GM18870 (cell line): Measurements from ENCODE around the gene PIP4K2C.
"Not testable (repeated sequence)": the region's sequence is repeated elsewhere in the genome, so short reads cannot be mapped to it uniquely, and the experiment has no call there.

Experiments
- ATAC-seq: cut with Tn5 transposase; IDR thresholded peaks from one replicate; pipeline ENCODE4 v1.9.1; 2021; ENCODE audit warnings: moderate library complexity; ENCODE audit not compliant: unreplicated experiment

PIP4K2C gene

DNA sequence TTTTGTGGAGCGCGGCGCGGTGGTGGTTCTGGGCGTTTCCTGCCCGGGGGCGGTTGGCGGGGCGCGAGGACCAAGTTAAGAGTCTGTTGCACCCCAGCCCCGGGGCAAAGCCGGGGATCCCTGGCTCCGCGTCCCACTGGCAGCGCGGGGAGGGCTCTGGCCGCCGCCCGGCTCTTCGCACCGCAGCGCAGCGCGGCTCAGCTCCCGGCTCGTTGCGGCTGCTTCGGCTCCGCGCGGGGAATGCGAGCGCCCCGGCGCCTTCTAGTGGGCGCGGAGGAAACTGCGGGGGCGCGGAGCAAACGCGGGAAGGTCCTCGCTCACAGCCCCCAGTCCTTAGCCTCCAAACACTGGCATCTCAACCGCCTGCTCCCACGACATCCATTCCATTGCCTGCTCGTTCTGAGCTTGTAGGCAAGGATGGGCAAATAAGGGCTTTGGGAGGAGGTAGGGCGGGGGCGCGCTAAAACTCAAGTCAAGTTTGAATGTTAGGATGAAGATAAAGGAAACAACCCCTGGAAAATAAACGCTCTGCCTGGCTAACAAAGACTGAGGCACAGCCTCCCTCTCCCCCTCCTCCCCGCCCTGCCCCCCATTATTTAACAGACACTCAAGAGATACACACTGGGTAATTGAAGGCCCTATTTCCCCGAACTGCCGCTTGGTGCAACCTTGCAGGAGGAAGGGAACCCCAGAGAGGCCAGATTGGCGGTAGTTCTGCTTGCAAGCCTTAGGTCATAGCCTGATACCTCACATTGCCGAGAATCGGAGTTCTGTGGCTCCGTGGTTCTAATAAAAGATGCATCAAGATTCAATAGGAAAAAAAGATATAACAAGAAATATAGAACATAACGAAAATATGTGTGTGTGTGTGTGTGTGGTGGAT lies 42.2 kb downstream of the PIP4K2C start, which contains the start of gene B4GALNT1:
Gene B4GALNT1, minus strand, starts transcription at position 244 of the 883 bp plus-strand sequence. CDS start 1,069 bp downstream, outside the sequence.
- no peak for ATAC-seq

DNA sequence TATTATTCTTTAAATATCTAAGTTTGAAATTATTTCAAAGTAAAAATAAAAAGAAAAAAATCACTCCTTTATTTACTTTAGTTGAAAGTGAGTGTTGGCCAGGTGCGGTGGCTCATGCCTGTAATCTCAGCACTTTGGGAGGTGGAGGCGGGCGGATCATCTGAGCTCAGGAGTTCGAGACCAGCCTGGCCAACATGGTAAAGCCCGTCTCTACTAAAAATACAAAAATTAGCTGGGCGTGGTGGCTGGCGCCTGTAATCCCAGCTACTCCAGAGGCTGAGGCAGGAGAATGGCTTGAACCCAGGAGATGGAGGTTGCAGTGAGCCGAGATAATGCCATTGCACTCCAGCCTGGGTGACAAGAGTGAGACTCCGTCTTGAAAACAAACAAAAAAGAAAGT lies 45.7 kb downstream of the PIP4K2C start:
- not testable (repeated sequence) for ATAC-seq

DNA sequence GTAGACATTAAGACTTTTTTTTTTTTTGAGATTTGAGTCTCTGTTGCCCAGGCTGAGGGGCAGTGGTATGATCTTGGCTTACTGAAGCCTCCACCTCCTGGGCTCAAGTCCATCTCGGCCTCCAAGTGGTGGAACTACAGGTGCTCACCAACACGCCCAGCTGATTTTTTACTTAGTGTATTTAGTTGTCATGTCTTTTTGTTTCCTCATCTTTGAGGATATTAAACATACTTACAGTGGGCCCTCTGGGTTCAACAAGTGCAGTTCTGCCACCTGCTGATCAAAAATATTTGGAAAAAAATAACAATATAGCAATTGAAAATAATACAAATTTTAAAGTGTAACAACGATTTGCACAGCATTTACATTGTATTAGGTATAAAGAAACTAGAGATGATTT lies 46.4 kb downstream of the PIP4K2C start:
- no peak for ATAC-seq

DNA sequence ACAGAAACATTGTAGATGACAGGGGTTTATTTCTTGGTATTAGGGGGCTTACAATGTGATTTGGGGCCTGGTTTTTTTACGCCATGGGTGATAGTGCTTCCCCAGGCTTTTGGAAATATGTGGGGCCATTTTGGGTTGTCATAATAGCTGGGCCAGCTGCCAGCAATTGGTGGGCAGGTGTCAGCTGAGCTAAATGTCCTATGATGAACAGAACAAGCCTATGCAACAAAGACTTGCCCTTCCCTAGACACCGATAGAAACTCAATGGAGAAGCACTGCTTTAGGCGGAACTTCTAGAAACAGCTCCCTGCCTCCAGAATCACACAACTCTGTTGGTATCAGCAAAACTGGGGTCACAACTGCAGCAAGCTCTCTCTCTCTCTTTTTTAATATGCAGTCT lies 47.1 kb downstream of the PIP4K2C start:
- ATAC-seq = no peak

DNA sequence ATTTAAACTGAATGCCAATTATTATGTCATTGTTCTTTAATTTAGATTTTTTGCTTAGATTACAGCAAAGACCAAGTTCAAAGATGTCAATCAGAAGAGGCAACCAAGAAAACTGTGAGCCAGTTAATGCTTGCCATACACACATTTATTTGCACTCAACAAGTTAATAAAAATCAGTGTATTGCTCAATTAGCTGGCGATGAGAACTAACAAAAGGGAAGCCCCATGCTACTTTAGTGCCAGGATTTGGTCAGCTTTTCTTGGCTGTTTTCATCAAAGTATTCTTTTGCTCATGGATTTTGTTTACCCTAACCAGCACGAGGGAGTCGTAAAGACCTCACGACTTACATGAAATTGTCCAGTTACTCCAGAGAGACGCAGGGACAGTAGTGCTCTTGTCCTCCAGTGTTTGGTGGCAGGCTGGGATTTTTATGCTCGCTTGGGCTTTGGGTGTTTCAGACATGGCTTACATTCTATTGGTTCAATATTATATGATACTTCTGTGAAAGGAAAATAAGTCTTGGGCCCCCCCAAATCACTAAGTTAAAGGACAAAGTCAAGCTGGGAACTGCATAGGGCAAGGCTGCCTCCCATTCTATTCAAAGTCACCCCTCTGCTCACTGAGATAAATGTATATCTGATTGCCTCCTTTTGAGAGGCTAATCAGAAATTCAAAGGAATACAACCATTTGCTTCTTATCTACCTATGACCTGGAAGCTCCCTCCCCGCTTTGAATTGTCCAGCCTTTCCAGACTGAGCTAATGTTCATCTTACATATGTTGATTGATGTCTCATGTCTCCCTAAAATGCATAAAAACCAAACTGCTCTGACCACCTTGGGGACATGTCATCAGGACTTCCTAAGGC lies 49.4 kb downstream of the PIP4K2C start:
- no peak for ATAC-seq

DNA sequence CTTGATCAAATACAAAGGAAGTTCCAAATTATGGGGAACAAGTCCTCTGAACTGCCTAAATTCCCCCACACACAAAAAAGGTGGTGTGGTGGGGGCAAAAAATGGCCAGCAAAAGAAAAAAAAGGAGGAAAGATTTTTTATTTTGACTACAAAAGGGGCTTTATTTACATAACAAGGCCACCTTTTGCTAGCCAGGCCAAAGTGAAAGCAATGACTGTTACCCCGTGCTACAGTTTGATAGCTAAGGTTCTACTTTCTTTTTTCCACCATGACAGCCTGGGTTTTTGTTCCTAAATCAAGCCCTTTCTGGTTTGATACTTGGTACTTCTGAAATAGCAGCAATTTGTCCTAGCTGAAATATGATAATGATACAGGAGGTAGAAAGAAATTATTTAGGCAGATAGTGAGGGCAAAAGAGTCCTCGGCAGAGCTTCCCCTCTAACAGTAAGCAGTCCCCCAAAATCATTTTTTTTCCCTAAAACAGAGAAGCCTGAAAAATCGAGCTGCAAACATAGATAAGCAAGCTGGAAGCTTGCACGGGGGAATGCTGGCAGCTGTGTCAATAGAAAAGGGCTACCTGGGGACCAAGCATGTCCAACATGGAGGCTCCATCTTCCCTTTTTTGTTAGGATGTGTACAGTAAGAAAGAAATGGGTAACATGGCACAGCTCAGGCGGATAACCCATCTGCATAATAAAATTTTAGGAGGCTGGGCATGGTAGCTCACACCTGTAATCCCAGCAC lies 50.9 kb downstream of the PIP4K2C start:
- ATAC-seq = no peak

DNA sequence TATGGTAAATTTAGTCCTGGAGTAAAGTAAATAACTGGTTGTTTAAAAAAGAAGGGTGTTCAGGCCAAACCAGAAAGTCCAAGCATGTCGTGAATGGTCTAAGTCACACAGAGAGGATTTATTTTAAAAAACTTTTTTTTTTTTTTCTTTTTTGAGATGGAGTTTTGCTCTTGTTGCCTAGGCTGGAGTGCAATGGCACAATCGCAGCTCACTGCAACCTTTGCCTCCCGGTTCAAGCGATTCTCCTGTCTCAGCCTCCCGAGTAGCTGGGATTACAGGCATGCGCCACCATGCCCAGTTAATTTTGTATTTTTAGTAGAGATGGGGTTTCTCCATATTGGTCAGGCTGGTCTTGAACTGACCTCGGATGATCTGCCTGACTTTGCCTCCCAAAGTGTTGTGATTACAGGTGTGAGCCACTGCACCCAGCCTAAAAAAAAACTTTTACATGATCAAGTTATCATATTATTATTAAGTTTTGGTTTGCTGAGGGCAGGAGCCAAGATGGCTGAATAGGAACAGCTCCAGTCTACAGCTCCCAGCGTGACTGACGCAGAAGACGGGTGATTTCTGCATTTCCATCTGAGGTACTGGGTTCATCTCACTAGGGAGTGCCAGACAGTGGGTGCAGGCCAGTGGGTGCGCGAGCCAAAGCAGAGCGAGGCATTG lies 55.1 kb downstream of the PIP4K2C start:
- ATAC-seq = not testable (repeated sequence)

DNA sequence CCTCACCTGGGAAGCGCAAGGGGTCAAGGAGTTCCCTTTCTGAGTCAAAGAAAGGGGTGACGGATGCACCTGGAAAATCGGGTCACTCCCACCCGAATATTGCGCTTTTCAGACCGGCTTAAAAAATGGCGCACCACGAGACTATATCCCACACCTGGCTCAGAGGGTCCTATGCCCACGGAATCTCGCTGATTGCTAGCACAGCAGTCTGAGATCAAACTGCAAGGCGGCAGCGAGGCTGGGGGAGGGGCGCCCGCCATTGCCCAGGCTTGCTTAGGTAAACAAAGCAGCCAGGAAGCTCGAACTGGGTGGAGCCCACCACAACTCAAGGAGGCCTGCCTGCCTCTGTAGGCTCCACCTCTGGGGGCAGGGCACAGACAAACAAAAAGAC lies 55.7 kb downstream of the PIP4K2C start:
- not testable (repeated sequence) for ATAC-seq
